Activated T-helper 2 cell treated with anti-CD3 and anti-CD28 coated beads, Interferon-gamma antibody, Interleukin-2, Interleukin-4, amounts not matched to agents 10 μg/mL and 5 μg/mL and 100 μg/mL, durations not matched to agents 14 hours and 24 hours and 36 hours (primary cell): ENCODE results near the gene DHX9. TPM values are rescaled to one million over a fixed set of nuclear protein-coding genes. Genes with fewer than 3 reads are reported as not detected.

Experiments used
- DNase-seq: peaks from one replicate; pipeline ENCODE4 v3.0.0; 2021; ENCODE audit warnings: low spot score
- H3K27ac Mint-ChIP-seq: one replicate; pipeline ENCODE4 v1.8.0; 2021; ENCODE audit warnings: mixed read lengths
- H3K27me3 Mint-ChIP-seq: one replicate; pipeline ENCODE4 v1.8.0; 2021; ENCODE audit warnings: low read depth, mixed read lengths
- H3K36me3 Mint-ChIP-seq: one replicate; pipeline ENCODE4 v1.8.0; 2021; ENCODE audit warnings: low read depth, mixed read lengths
- H3K4me1 Mint-ChIP-seq: one replicate; pipeline ENCODE4 v1.8.0; 2021; ENCODE audit warnings: low read depth, mixed read lengths
- H3K4me3 Mint-ChIP-seq: one replicate; pipeline ENCODE4 v1.8.0; 2021; ENCODE audit warnings: low read depth, mild to moderate bottlenecking, moderate library complexity, mixed read lengths
- H3K9me3 Mint-ChIP-seq: one replicate; pipeline ENCODE4 v1.8.0; 2021; ENCODE audit warnings: mixed read lengths
- intact Hi-C: fragments of 100-400 bp; cut with micrococcal nuclease; formaldehyde crosslinking; loops from one replicate; pipeline ENCODE4 v1.15.1; 2023
- total RNA-seq: library from RNA; stranded (reverse); gene quantifications from 2 replicates; pipeline ENCODE4 v1.2.3, GENCODE V29; 2022

Gene DHX9
- total RNA-seq, 1 donor from 2014 or later, result 302 TPM

DNA sequence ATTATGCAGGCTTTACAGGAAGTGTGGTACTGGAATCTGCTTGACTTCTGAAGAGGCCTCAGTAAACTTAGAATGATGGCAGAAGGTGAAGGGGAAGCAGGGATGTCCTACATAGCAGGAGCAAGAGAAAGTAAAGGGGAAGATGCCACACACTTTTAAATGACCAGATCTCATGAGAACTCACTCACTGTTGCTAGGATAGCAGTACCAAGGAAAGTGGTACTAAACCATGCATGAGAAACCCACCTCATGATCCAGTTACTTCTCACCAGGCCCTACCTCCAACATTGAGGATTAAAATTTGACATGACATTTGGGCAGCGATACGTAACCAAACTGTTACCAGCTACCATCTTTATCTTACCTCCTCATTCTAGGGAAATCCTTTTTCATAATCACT is 9.6 kb downstream of the DHX9 start:
- no peak for DNase-seq
- Mint-ChIP-seq H3K27me3 (no peaks in the 10 kb centered on the region), H3K4me1 (peaks cover 55% of the 10 kb centered on the region), H3K9me3 (no peaks in the 10 kb centered on the region), H3K27ac (no peak overlapping the region), H3K4me3 (no peak overlapping the region), H3K36me3 (peaks cover 94% of the 10 kb centered on the region)
- intact Hi-C loops, result loop anchor here (10.0 kb wide), 2 partner anchors 626 to 786 kb away; partner anchors contain the start of genes ARPC5 and SMG7

DNA sequence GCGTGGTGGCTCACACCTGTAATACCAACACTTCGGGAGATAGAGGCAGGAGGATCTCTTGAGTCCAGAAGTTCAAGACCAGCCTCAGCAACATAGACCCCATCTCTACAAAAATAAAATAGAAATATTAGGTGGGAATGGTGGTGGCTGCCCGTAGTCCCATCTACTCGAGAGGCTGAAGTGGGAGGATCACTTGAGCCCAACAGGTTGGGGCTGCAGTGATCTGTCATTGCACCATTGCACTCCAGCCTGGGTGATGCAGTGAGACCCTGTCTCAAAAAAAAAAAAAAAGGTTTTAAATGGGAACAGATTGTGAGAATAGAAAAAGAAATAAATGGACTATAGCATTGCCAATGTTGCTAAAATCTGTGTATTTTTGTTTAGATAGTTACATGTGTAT is 11.2 kb downstream of the DHX9 start:
- intact Hi-C loops, result no loop called here
- Mint-ChIP-seq H3K36me3 (peaks cover 93% of the 10 kb centered on the region), H3K4me1 (peaks cover 41% of the 10 kb centered on the region), H3K4me3 (no peak overlapping the region), H3K9me3 (no peaks in the 10 kb centered on the region), H3K27ac (peak overlapping the region; percentile 8), H3K27me3 (no peaks in the 10 kb centered on the region)
- DNase-seq, result no peak

DNA sequence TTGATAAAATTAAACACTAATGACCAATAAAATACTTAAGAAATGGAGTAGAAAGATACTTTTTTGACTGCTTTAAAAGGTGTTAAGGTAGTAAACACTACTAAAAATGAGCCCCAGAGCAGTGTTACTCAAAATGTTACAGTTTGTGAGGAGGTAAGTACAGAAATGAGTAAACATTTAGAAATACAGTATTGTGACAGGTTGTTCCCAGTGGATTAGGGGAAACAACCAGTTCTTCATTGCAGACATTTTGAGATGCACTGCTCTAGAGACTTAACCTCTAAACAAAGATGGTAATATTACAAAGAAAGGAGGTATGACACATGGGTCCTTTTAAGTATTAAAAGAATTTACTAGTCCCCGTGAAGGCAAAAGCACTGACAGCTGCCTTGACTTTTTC is 12.7 kb downstream of the DHX9 start:
- intact Hi-C loops, result no loop called here
- Mint-ChIP-seq H3K36me3 (peaks cover 92% of the 10 kb centered on the region), H3K4me1 (peaks cover 34% of the 10 kb centered on the region), H3K9me3 (no peaks in the 10 kb centered on the region), H3K4me3 (no peak overlapping the region), H3K27me3 (no peaks in the 10 kb centered on the region), H3K27ac (no peak overlapping the region)
- no peak for DNase-seq

DNA sequence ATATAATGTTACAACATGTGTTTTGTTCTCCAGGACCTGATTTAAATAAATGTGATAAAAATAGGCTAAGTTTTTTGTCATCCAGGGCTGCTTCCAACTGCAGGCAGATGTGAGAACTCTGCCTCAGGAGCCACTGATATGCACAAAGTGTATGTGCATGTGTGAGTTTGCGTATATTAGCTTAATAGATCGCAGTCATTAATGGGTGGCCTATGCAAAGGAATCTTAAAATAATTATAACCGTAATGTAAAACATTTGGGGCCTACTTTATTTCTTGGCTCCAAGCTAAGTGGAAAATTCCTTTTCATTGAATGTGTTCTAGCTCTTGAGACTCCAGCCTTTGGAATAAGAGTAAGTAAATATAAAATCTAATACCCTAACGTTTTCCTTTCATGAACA is 16.8 kb downstream of the DHX9 start:
- DNase-seq, result no peak
- intact Hi-C loops, result loop anchor here (2.0 kb wide), 1 partner anchor 15 kb away; no protein-coding TSS in a partner anchor
- Mint-ChIP-seq H3K9me3 (no peaks in the 10 kb centered on the region), H3K4me3 (no peak overlapping the region), H3K4me1 (peaks cover 6% of the 10 kb centered on the region), H3K36me3 (peaks cover 92% of the 10 kb centered on the region), H3K27ac (no peak overlapping the region), H3K27me3 (no peaks in the 10 kb centered on the region)

DNA sequence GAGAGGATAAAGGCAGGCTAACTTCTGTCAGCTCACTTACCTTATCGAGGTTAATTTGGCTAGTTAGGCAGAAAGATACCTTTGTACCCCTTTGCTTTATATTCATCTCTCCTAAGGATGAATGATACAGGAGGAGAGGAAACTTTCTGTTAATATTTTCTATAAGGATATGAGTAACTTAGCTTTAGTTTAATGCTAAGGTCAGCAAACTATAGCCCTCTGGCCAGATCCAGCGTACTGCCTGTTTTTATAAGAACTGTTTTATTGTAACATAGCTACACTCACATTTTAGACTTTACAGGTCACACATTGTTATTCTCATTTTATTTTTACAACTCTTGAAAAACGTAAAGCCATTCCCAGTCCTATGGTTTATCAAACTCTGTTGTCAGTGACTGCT is 18.1 kb downstream of the DHX9 start:
- Mint-ChIP-seq H3K27ac (no peak overlapping the region), H3K4me1 (peaks cover 11% of the 10 kb centered on the region)

DNA sequence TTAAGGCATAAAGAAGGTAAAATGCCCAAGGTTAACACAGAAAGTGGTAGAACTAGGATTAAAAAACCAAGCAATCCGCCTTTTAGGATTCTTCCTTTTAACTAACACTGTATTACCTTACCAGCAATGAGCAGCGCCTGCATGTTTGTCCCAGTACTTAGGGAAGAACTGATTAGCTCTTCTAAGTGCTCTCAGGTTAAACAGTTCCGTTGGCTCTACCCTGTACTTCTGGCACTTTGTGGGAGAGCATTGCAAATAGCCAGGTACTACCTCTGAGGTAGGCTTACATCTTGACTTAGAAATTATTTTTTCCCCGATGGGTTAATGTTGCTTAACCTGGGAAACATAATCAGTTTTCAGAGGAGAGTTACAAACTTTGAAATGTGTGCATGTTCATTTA is 21.5 kb downstream of the DHX9 start:
- Mint-ChIP-seq H3K27ac (no peak overlapping the region), H3K4me1 (peaks cover 16% of the 10 kb centered on the region), H3K27me3 (no peaks in the 10 kb centered on the region), H3K36me3 (peaks cover 90% of the 10 kb centered on the region), H3K4me3 (no peak overlapping the region), H3K9me3 (no peaks in the 10 kb centered on the region)
- intact Hi-C loops, result no loop called here
- DNase-seq, result no peak

More for the DNA sequence above, 18.1 kb downstream of the DHX9 start:
- Mint-ChIP-seq H3K36me3 (peaks cover 93% of the 10 kb centered on the region), H3K9me3 (no peaks in the 10 kb centered on the region), H3K4me3 (no peak overlapping the region), H3K27me3 (no peaks in the 10 kb centered on the region)
- intact Hi-C loops, result loop anchor here (2.0 kb wide), 1 partner anchor 16 kb away; no protein-coding TSS in a partner anchor
- DNase-seq, result no peak

DNA sequence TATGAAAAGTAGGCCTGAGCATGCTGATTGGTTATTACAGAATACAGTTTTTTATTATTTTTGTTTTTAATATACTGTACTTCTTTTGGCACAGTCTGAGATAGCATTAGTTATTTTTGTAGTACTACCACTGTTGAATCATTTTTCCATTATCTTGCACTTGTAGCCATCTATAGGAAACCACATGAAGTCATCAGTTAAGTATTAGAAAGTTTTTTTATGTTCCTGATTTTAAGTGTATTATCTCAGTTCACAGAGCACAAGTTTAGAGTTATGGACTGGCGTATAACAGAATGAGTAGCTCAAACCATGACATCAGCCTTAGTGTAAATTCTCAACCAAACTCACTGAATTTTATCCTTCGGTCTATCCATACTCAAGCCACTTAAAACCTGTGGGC is 22.8 kb downstream of the DHX9 start:
- no peaks in the 10 kb centered on the region for H3K9me3 Mint-ChIP-seq
- peaks cover 19% of the 10 kb centered on the region for H3K4me1 Mint-ChIP-seq
- no peaks in the 10 kb centered on the region for H3K27me3 Mint-ChIP-seq
- peaks cover 93% of the 10 kb centered on the region for H3K36me3 Mint-ChIP-seq
- no peak overlapping the region for H3K4me3 Mint-ChIP-seq
- no peak for DNase-seq
- intact Hi-C loops, result no loop called here
- peak overlapping the region; percentile 67 for H3K27ac Mint-ChIP-seq

DNA sequence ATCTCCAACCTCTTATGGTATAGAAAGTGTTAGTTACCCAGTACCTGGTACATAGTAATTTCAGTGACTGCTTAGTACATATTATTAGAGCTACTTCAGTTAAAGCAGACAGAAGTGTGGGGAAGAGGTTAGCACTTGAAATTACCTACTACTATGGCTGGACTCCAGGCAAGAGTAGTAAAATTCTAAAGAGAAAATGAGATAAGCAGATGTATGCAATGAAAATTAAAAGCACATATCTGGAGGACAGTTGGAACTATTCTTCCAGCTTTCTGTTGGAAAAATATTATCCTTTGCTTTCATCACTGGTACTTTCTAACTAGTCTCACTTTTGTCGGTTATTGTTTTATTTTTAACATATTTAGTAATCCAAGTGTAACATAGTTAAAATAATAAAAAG is 23.7 kb downstream of the DHX9 start:
- Mint-ChIP-seq H3K9me3 (no peaks in the 10 kb centered on the region), H3K4me3 (no peak overlapping the region), H3K27me3 (no peaks in the 10 kb centered on the region), H3K36me3 (peaks cover 93% of the 10 kb centered on the region), H3K27ac (peak overlapping the region; percentile 67), H3K4me1 (peaks cover 19% of the 10 kb centered on the region)
- intact Hi-C loops, result no loop called here
- DNase-seq, result no peak

DNA sequence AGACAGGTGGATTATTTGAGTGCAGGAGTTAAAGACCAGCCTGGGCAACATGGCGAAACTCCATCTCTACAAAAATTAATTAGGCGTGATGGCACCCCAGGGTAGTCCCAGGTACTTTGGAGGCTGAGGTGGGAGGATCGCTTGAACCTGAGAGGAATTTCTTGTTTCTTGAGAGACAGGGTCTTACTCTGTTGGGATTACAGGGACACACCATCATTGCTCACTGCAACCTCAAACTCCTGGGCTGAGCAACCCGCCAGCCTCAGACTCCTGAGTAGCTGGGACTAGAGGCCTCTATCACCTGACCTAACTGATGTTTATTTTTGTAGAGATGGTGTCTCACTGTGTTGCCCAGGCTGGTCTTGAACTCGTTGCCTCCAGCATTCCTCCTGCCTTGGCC is 24.8 kb downstream of the DHX9 start:
- H3K27ac Mint-ChIP-seq, result no peak overlapping the region
- intact Hi-C loops, result no loop called here

DNA sequence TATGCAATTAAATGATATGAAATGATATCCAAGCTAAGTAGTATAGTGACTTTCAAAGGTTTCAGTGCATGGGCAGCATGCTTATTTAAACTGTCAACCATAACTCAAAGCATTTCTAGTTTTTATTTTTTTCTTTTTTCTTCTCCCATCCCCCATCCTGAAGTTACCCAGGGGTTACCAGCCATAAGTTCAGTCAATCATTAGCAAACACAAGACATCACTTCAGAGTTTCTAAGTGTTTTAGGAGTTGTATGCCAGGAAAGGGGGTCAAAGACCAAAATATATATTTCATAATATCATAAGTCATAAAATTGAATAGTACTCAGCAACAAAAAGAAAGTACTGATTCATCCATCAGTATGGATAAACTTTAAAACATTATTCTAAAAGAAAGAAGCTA is 28.7 kb downstream of the DHX9 start:
- no peak overlapping the region for H3K4me3 Mint-ChIP-seq
- H3K27me3 Mint-ChIP-seq, result no peaks in the 10 kb centered on the region
- no peak overlapping the region for H3K27ac Mint-ChIP-seq
- H3K9me3 Mint-ChIP-seq, result no peaks in the 10 kb centered on the region
- H3K36me3 Mint-ChIP-seq, result peaks cover 86% of the 10 kb centered on the region
- peaks cover 4% of the 10 kb centered on the region for H3K4me1 Mint-ChIP-seq
- intact Hi-C loops, result no loop called here
- no peak for DNase-seq

More for the DNA sequence above, 24.8 kb downstream of the DHX9 start:
- Mint-ChIP-seq H3K4me3 (no peak overlapping the region), H3K4me1 (peaks cover 19% of the 10 kb centered on the region), H3K27me3 (no peaks in the 10 kb centered on the region), H3K9me3 (no peaks in the 10 kb centered on the region), H3K36me3 (peaks cover 89% of the 10 kb centered on the region)
- DNase-seq, result no peak

DNA sequence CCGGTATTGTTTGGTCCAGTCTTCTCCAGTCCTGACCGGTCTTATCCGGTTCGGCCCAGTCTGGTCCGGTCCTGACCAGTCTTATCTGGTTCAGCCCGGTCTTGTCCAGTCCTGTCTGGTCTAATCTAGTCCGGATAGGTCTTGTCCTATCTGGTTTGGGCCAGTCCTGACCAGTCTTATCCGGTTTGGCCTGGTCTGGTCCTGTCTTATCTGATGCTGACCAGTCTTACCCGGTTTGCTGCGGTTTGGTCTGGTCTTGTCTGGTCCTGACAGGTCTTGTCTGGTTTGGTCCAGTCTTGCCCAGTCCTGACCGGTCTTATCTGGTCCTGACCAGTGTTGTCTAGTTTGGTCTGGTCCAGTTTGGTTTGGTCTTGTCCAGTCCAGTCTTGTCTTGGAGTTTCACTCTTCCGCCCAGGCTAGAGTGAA is 30.1 kb downstream of the DHX9 start:
- intact Hi-C loops, result no loop called here
- peak overlapping the region; percentile 12 for H3K27ac Mint-ChIP-seq

DNA sequence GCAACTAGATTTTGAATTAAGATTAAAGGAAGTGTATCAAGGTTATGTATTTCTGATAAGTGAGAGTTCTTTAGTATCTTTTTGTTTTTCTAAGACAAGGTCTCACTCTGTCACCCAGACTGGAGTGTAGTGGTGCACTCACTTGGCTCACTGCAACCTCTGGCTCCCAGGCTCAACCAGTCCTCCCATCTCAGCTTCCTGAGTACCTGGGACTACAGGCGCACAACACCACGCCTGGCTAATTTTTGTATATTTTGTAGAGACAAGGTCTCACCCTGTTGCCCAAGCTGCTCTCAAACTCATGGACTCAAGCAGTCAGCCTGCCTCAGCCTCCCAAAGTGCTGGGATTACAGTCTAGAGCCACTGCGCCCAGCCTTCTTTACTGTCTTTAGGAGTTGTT is 33.7 kb downstream of the DHX9 start:
- DNase-seq, result no peak
- no peak overlapping the region for H3K27ac Mint-ChIP-seq
- H3K4me3 Mint-ChIP-seq, result no peak overlapping the region
- peaks cover 13% of the 10 kb centered on the region for H3K4me1 Mint-ChIP-seq
- intact Hi-C loops, result no loop called here
- peaks cover 90% of the 10 kb centered on the region for H3K36me3 Mint-ChIP-seq
- no peaks in the 10 kb centered on the region for H3K9me3 Mint-ChIP-seq
- no peaks in the 10 kb centered on the region for H3K27me3 Mint-ChIP-seq

More for the DNA sequence above, 30.1 kb downstream of the DHX9 start:
- no peaks in the 10 kb centered on the region for H3K27me3 Mint-ChIP-seq
- H3K4me3 Mint-ChIP-seq, result no peak overlapping the region
- peaks cover 4% of the 10 kb centered on the region for H3K4me1 Mint-ChIP-seq
- H3K36me3 Mint-ChIP-seq, result peaks cover 91% of the 10 kb centered on the region
- H3K9me3 Mint-ChIP-seq, result no peaks in the 10 kb centered on the region
- DNase-seq, result no peak

DNA sequence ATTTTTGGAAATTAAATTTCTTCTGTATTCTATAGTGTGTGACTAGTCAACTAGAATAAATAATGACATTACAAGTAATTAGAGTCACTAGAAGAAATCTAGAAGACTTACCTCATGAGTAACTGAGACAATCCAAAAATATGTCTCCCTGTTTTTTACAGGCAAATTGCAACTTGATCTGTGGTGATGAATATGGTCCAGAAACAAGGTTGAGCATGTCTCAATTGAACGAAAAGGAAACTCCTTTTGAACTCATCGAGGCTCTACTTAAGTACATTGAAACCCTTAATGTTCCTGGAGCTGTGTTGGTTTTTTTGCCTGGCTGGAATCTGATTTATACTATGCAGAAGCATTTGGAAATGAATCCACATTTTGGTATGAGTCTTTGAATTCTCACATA is 36.7 kb downstream of the DHX9 start:
- Mint-ChIP-seq H3K36me3 (peaks cover 97% of the 10 kb centered on the region), H3K27ac (no peak overlapping the region), H3K9me3 (no peaks in the 10 kb centered on the region), H3K4me1 (peaks cover 16% of the 10 kb centered on the region), H3K4me3 (no peak overlapping the region), H3K27me3 (no peaks in the 10 kb centered on the region)
- intact Hi-C loops, result loop anchor here (5.0 kb wide), 1 partner anchor 34 kb away; no protein-coding TSS in a partner anchor
- DNase-seq, result no peak

DNA sequence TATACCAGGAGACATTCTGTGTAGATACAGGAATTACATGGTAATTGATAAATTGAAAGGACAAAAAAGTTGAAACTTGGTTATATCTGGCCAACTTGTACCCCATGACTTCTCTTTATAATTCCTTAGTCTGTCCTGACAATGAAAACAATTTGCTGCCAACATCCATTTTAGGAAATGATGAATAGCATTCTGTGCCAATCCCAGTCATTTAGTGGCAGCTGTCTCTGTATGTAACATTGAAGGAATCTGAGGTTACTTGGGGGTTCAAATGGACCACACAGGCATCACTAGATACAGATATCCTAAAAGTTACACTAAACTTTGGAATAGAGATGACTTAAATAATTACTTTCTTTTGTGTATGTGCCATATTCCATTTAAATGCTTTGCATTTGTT is 38.2 kb downstream of the DHX9 start:
- Mint-ChIP-seq H3K9me3 (no peaks in the 10 kb centered on the region), H3K27me3 (no peaks in the 10 kb centered on the region), H3K36me3 (peaks cover 99% of the 10 kb centered on the region), H3K27ac (no peak overlapping the region), H3K4me3 (no peak overlapping the region), H3K4me1 (peaks cover 15% of the 10 kb centered on the region)
- no peak for DNase-seq
- intact Hi-C loops, result loop anchor here (5.0 kb wide), 1 partner anchor 35 kb away; no protein-coding TSS in a partner anchor
